A549 (cell line): ENCODE results near the gene ANKS1B.

Experiments used
- FOSB ChIP-seq: fragments of 250-450 bp; sonication (Bioruptor Pico); IDR thresholded peaks from 2 replicates; pipeline ENCODE4 v1.5.0; 2020; ENCODE audit warnings: mild to moderate bottlenecking, moderate library complexity
- FOSL2 ChIP-seq, 2 experiments: fragments of 450-650 bp in 1 of 2; fragments of >200 bp in 1 of 2; sonication (Bioruptor Twin) in 1 of 2; formaldehyde crosslinking; IDR thresholded peaks; 2 replicates each; pipeline versions ENCODE4 v1.5.0 to v1.6.1; 2016 to 2020; ENCODE audit warnings: mild to moderate bottlenecking in 1 of 2, moderate library complexity in 1 of 2
- NR3C1 ChIP-seq: fragments of >200 bp; sonication (Bioruptor Twin); formaldehyde crosslinking; IDR thresholded peaks from 3 replicates; pipeline ENCODE4 v1.6.1; 2017
- PBX3 ChIP-seq: IDR thresholded peaks from 2 replicates; pipeline ENCODE4 v1.6.1; 2012
- PHF8 ChIP-seq: fragments of 200-600 bp; sonication (generic); IDR thresholded peaks from 2 replicates; pipeline ENCODE4 v1.6.1; 2016; ENCODE audit warnings: low read depth, mild to moderate bottlenecking, antibody characterized with exemption, moderate library complexity, borderline replicate concordance
- POLR2A ChIP-seq: IDR thresholded peaks from 2 replicates; pipeline ENCODE4 v1.6.1; 2012; ENCODE audit warnings: mild to moderate bottlenecking, low read length
- POLR2AphosphoS2 ChIP-seq: conservative IDR thresholded peaks from 2 replicates; pipeline ENCODE4 v1.6.1; 2012; ENCODE audit warnings: low read length, improper control_type of control experiment, inconsistent platforms
- RCOR1 ChIP-seq: fragments of 150-350 bp; IDR thresholded peaks from 2 replicates; pipeline ENCODE4 v1.6.1; 2014; ENCODE audit warnings: antibody characterized with exemption, low read length, low read depth
- RFX5 ChIP-seq: fragments of 450-650 bp; IDR thresholded peaks from 2 replicates; pipeline ENCODE4 v1.7.1; 2014; ENCODE audit warnings: antibody characterized with exemption, mild to moderate bottlenecking, moderate library complexity
- SMC3 ChIP-seq: fragments of >200 bp; sonication (Bioruptor Twin); formaldehyde crosslinking; IDR thresholded peaks from 3 replicates; pipeline ENCODE4 v1.6.1; 2018; ENCODE audit warnings: inconsistent platforms
- TF ChIP-seq, protein P1 (sequence below): fragments of >200 bp; sonication (Bioruptor Twin); formaldehyde crosslinking; IDR thresholded peaks from 3 replicates; pipeline ENCODE4 v1.5.1; 2016
- TF ChIP-seq, protein P2 (sequence below): IDR thresholded peaks from 2 replicates; pipeline ENCODE4 v1.6.1; 2012
- TF ChIP-seq, protein P3 (sequence below): fragments of 200-600 bp; sonication (generic); IDR thresholded peaks from 2 replicates; pipeline ENCODE4 v1.6.1; 2016; ENCODE audit warnings: antibody characterized with exemption, mild to moderate bottlenecking, moderate library complexity

GRCh38 chr12:99523853-99524252 is 460.9 kb downstream of the ANKS1B start:
- TF ChIP-seq, protein P1, sequence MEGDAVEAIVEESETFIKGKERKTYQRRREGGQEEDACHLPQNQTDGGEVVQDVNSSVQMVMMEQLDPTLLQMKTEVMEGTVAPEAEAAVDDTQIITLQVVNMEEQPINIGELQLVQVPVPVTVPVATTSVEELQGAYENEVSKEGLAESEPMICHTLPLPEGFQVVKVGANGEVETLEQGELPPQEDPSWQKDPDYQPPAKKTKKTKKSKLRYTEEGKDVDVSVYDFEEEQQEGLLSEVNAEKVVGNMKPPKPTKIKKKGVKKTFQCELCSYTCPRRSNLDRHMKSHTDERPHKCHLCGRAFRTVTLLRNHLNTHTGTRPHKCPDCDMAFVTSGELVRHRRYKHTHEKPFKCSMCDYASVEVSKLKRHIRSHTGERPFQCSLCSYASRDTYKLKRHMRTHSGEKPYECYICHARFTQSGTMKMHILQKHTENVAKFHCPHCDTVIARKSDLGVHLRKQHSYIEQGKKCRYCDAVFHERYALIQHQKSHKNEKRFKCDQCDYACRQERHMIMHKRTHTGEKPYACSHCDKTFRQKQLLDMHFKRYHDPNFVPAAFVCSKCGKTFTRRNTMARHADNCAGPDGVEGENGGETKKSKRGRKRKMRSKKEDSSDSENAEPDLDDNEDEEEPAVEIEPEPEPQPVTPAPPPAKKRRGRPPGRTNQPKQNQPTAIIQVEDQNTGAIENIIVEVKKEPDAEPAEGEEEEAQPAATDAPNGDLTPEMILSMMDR: no peak
- TF ChIP-seq POLR2AphosphoS2 (no peak), POLR2A (no peak), RCOR1 (no peak), SMC3 (no peak), NR3C1 (no peak), RFX5 (no peak), FOSB (CRISPR knock-in tag) (no peak), PBX3 (no peak), PHF8 (no peak), FOSL2 (IDR thresholded peaks at IDR 0.05) (no peak), FOSL2 (CRISPR knock-in tag; IDR thresholded peaks at IDR 0.05) (no peak)
- TF ChIP-seq, protein P2, sequence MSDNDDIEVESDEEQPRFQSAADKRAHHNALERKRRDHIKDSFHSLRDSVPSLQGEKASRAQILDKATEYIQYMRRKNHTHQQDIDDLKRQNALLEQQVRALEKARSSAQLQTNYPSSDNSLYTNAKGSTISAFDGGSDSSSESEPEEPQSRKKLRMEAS: no peak
- TF ChIP-seq, protein P3, sequence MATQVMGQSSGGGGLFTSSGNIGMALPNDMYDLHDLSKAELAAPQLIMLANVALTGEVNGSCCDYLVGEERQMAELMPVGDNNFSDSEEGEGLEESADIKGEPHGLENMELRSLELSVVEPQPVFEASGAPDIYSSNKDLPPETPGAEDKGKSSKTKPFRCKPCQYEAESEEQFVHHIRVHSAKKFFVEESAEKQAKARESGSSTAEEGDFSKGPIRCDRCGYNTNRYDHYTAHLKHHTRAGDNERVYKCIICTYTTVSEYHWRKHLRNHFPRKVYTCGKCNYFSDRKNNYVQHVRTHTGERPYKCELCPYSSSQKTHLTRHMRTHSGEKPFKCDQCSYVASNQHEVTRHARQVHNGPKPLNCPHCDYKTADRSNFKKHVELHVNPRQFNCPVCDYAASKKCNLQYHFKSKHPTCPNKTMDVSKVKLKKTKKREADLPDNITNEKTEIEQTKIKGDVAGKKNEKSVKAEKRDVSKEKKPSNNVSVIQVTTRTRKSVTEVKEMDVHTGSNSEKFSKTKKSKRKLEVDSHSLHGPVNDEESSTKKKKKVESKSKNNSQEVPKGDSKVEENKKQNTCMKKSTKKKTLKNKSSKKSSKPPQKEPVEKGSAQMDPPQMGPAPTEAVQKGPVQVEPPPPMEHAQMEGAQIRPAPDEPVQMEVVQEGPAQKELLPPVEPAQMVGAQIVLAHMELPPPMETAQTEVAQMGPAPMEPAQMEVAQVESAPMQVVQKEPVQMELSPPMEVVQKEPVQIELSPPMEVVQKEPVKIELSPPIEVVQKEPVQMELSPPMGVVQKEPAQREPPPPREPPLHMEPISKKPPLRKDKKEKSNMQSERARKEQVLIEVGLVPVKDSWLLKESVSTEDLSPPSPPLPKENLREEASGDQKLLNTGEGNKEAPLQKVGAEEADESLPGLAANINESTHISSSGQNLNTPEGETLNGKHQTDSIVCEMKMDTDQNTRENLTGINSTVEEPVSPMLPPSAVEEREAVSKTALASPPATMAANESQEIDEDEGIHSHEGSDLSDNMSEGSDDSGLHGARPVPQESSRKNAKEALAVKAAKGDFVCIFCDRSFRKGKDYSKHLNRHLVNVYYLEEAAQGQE: no peak
